Endothelial cell of umbilical vein (primary cell): ENCODE results near the gene VKORC1. TPM values are rescaled to one million over a fixed set of nuclear protein-coding genes. Genes with fewer than 3 reads are reported as not detected.

Experiments used
- BruUV-seq: library from RNA; stranded (reverse); fragments of 400-500 nt; replicated peaks from 2 replicates; lab custom pipeline; 2021; lab: Mats Ljungman, UMichigan
- CTCF ChIA-PET: fragments of 300-600, 350-600 bp; sonication (Branson Sonifier 250); formaldehyde crosslinking; loops from one replicate; lab custom pipeline; 2021; ENCODE audit warnings: antibody characterized with exemption, inconsistent platforms; lab: Charles Lee
- POLR2A ChIA-PET: fragments of 300-600, 350-600 bp; sonication (Branson Sonifier 250); formaldehyde crosslinking; loops from one replicate; lab custom pipeline; 2021; ENCODE audit warnings: antibody characterized with exemption, inconsistent platforms; lab: Charles Lee
- DNase-seq: peaks from one replicate; pipeline ENCODE4 v3.0.0-alpha.2; 2011; ENCODE audit warnings: low read depth, low spot score
- FAIRE-seq: peaks from 2 replicates; lab custom pipeline; 2011; peaks lifted over from hg19 to GRCh38; lab: Jason Lieb, UNC
- H2AFZ ChIP-seq: 2 replicates; pipeline ENCODE4 v1.6.0; 2012; ENCODE audit warnings: low read depth, low read length, control low read depth, inconsistent platforms
- H3K27ac ChIP-seq: 2 replicates; pipeline ENCODE4 v1.5.1; 2011; ENCODE audit warnings: low read depth, mild to moderate bottlenecking, control low read depth, low read length, moderate library complexity; ENCODE audit not compliant: insufficient read depth
- H3K27me3 ChIP-seq, 2 experiments: 2 replicates each; pipeline versions ENCODE4 v1.6.0 to v1.6.1; 2011; ENCODE audit warnings: low read length in 2 of 2, mixed read lengths in 1 of 2; ENCODE audit not compliant: control insufficient read depth in 2 of 2, insufficient read depth in 2 of 2
- H3K36me3 ChIP-seq, 2 experiments: 2 replicates in 1 of 2; 3 replicates in 1 of 2; pipeline ENCODE4 v1.5.1; 2011; ENCODE audit warnings: low read length in 2 of 2, mild to moderate bottlenecking in 1 of 2, moderate library complexity in 1 of 2; ENCODE audit not compliant: control insufficient read depth in 2 of 2, insufficient read depth in 2 of 2; ENCODE audit errors: extremely low read depth in 1 of 2
- H3K4me1 ChIP-seq: 3 replicates; pipeline ENCODE4 v1.5.1; 2011; ENCODE audit warnings: mild to moderate bottlenecking, low read length; ENCODE audit not compliant: control insufficient read depth, insufficient read depth; ENCODE audit errors: extremely low read depth
- H3K4me2 ChIP-seq: 2 replicates; pipeline ENCODE4 v1.6.1; 2011; ENCODE audit warnings: low read length, control low read depth, mixed read lengths; ENCODE audit not compliant: insufficient read depth
- H3K4me3 ChIP-seq, 3 experiments: fragments of 200-600 bp in 1 of 3; sonication (generic), shearing (Covaris generic) in 1 of 3; replicated peaks in 1 of 3; 2 replicates each; pipeline ENCODE4 v1.5.1; 2011 to 2016; ENCODE audit warnings: control low read depth in 3 of 3, low read length in 3 of 3, mild to moderate bottlenecking in 2 of 3, inconsistent platforms in 1 of 3, low read depth in 1 of 3, moderate library complexity in 1 of 3; ENCODE audit not compliant: insufficient read depth in 1 of 3
- H3K79me2 ChIP-seq: 2 replicates; pipeline ENCODE4 v1.6.0; 2012; ENCODE audit warnings: low read length, inconsistent platforms; ENCODE audit not compliant: control insufficient read depth, insufficient read depth
- H3K9ac ChIP-seq: replicated peaks from 2 replicates; pipeline ENCODE3; 2011; ENCODE audit warnings: low read length, control low read depth; ENCODE audit not compliant: insufficient read depth; ENCODE audit errors: extremely low read depth
- H3K9me1 ChIP-seq: replicated peaks from 3 replicates; pipeline ENCODE4 v1.6.0; 2011; ENCODE audit warnings: mild to moderate bottlenecking, low read length; ENCODE audit not compliant: control insufficient read depth, insufficient read depth; ENCODE audit errors: extremely low read depth
- H3K9me3 ChIP-seq: replicated peaks from 2 replicates; pipeline ENCODE4 v1.5.1; 2012; ENCODE audit warnings: low read length, inconsistent platforms; ENCODE audit not compliant: control insufficient read depth, insufficient read depth
- H4K20me1 ChIP-seq: replicated peaks from 2 replicates; pipeline ENCODE3; 2011; ENCODE audit warnings: mild to moderate bottlenecking, low read length; ENCODE audit not compliant: control insufficient read depth, insufficient read depth; ENCODE audit errors: extremely low read depth
- CTCF ChIP-seq, 2 donors: IDR thresholded peaks; 1 replicate in 1 of 2; 2 replicates in 1 of 2; pipeline ENCODE4 v1.5.1; 2011; ENCODE audit warnings: low read length in 2 of 2, mild to moderate bottlenecking in 2 of 2, moderate library complexity in 2 of 2, control low read depth in 1 of 2, inconsistent platforms in 1 of 2, low read depth in 1 of 2; ENCODE audit not compliant: insufficient read depth in 1 of 2; ENCODE audit errors: extremely low read depth in 1 of 2
- EZH2 ChIP-seq: IDR thresholded peaks from 2 replicates; pipeline ENCODE4 v1.6.1; 2012; ENCODE audit warnings: borderline replicate concordance, low read depth, mild to moderate bottlenecking, moderate library complexity, low read length, inconsistent platforms; ENCODE audit not compliant: severe bottlenecking
- FOS ChIP-seq: IDR thresholded peaks from 2 replicates; pipeline ENCODE4 v1.6.1; 2011; ENCODE audit warnings: mild to moderate bottlenecking, low read length, moderate library complexity, borderline replicate concordance; ENCODE audit not compliant: insufficient read depth
- GATA2 ChIP-seq: IDR thresholded peaks from 2 replicates; pipeline ENCODE4 v1.7.0; 2011; ENCODE audit warnings: low read depth, mild to moderate bottlenecking, moderate library complexity, mixed read lengths, low read length; ENCODE audit not compliant: insufficient read length, insufficient read depth
- JUN ChIP-seq: IDR thresholded peaks from 2 replicates; pipeline ENCODE4 v1.6.1; 2011; ENCODE audit warnings: borderline replicate concordance, low read depth; ENCODE audit not compliant: insufficient read length, insufficient read depth
- MAX ChIP-seq: IDR thresholded peaks from 2 replicates; pipeline ENCODE4 v1.6.1; 2011; ENCODE audit not compliant: insufficient read depth, insufficient read length
- MYC ChIP-seq: IDR thresholded peaks from one replicate; pipeline ENCODE4 v1.6.1; 2011; ENCODE audit warnings: mild to moderate bottlenecking, low read depth, low read length
- POLR2A ChIP-seq: IDR thresholded peaks from 2 replicates; pipeline ENCODE4 v1.6.1; 2012; ENCODE audit warnings: low read depth, mild to moderate bottlenecking, control low read depth, low read length
- POLR2AphosphoS5 ChIP-seq: IDR thresholded peaks from 2 replicates; pipeline ENCODE4 v1.6.1; 2012; ENCODE audit warnings: low read depth, mild to moderate bottlenecking, control low read depth, low read length, moderate library complexity; ENCODE audit not compliant: insufficient read depth
- dilution Hi-C: fragments of 300-500 bp; cut with MboI; formaldehyde crosslinking; loops from one replicate; pipeline ENCODE4 v1.15.0; 2019; ENCODE audit warnings: low sequenced_read_pairs; ENCODE audit not compliant: extremely low pct_ligation_motif_present
- intact Hi-C: fragments of 100-400 bp; cut with micrococcal nuclease; formaldehyde crosslinking; loops from one replicate; pipeline ENCODE4 v1.10.0; 2022
- polyA plus RNA-seq, 4 experiments: library from polyadenylated mRNA; depleted of rRNA in 3 of 4; stranded (reverse) in 3 of 4; unstranded in 1 of 4; fragments of >200 nt; gene quantifications; 2 replicates each; pipeline versions ENCODE4 v1.2.1 to v1.2.3, GENCODE V29; 2011 to 2012; ENCODE audit warnings: missing spikeins in 1 of 4
- total RNA-seq: library from RNA; stranded (reverse); gene quantifications from 2 replicates; pipeline ENCODE4 v1.2.3, GENCODE V29; 2021

The VKORC1 gene
- total and polyA plus RNA-seq, 2 donors (not counting 3 experiments of a cell fraction or from before 2014, with no cell fraction given): 93.5 to 586 TPM

GRCh38 chr16:31113121-31114120 is 18.8 kb upstream of the VKORC1 start:
- H3K4me1 ChIP-seq: peaks cover 12% of the 10 kb centered on the region
- H2AFZ ChIP-seq: no peak overlapping the region
- no peak overlapping the region for H3K27ac ChIP-seq
- dilution Hi-C loops: no loop called here
- no peak for FAIRE-seq
- intact Hi-C loops: no loop called here
- POLR2A ChIA-PET: no interaction called here
- H3K9me1 ChIP-seq: no peaks in the 10 kb centered on the region
- peak; percentile 13 for DNase-seq
- CTCF ChIA-PET: interaction anchor here (0.8 to 1.0 kb wide), 2 partner anchors 13 to 29 kb away, joined by 3 read pairs; no protein-coding TSS in a partner anchor
- H3K36me3 ChIP-seq: peaks cover 10 to 31% of the 10 kb centered on the region in 2 experiments
- no peak overlapping the region for H3K4me3 ChIP-seq
- TF ChIP-seq CTCF (IDR thresholded peaks at IDR 0.05; ENCODE audit: extremely low read depth in 1 of 2, insufficient read depth in 1 of 2, low read depth in 1 of 2, low read length in 2 of 2): no peak
- TF ChIP-seq EZH2: no peak
- TF ChIP-seq MYC: no peak
- TF ChIP-seq POLR2AphosphoS5: no peak
- TF ChIP-seq POLR2A: no peak
- no peak for TF ChIP-seq JUN
- no peak for TF ChIP-seq GATA2
- TF ChIP-seq FOS: no peak
- no peak for TF ChIP-seq MAX
- no peaks in the 10 kb centered on the region for H4K20me1 ChIP-seq
- peaks cover 16% of the 10 kb centered on the region for H3K79me2 ChIP-seq
- H3K9ac ChIP-seq: no peak overlapping the region
- H3K9me3 ChIP-seq: no peaks in the 10 kb centered on the region
- no peaks in the 10 kb centered on the region for H3K27me3 ChIP-seq
- no peak overlapping the region for H3K4me2 ChIP-seq
- no TSS peak for BruUV-seq
